ENCODE data around the gene SALL4.
"Not testable (repeated sequence)": the region's sequence is repeated elsewhere in the genome, so short reads cannot be mapped to it uniquely, and the experiment has no call there.

- not testable (repeated sequence) for TF ChIP-seq CTCF (IDR thresholded peaks at IDR 0.05; ENCODE audit: extremely low read depth in 1 of 2, insufficient read depth in 1 of 2, low read depth in 1 of 2, low read length in 2 of 2); JUN (IDR thresholded peaks at IDR 0.05; ENCODE audit: borderline replicate concordance, insufficient read depth, insufficient read length, low read depth); POLR2A (IDR thresholded peaks at IDR 0.05; ENCODE audit: low read depth, low read length); MAX (IDR thresholded peaks at IDR 0.05; ENCODE audit: insufficient read depth, insufficient read length); EZH2 (IDR thresholded peaks at IDR 0.05; ENCODE audit: borderline replicate concordance, low read depth, low read length, severe bottlenecking)
These were observed 14.5 kb upstream of the SALL4 start for GRCh38 chr20:51816856-51817255.

Measured in endothelial cell of umbilical vein (primary cell).